ENCODE measurements around the gene M1AP.

GRCh38 chr2:74582184-74582583, 65.9 kb downstream of the M1AP start:
- TF ChIP-seq SIN3A (IDR thresholded peaks at IDR 0.05; ENCODE audit: borderline replicate concordance, insufficient read depth, low read length) (no peak), POLR2AphosphoS5 (IDR thresholded peaks at IDR 0.05; ENCODE audit: low read depth, low read length) (no peak), TAF1 (IDR thresholded peaks at IDR 0.05; ENCODE audit: borderline replicate concordance, insufficient read depth, low read length) (no peak), FOXP2 (optimal IDR thresholded peaks at IDR 0.05; ENCODE audit: borderline replicate concordance, extremely low read depth, extremely low read length, insufficient read depth) (no peak)
- TF ChIP-seq, protein P1, sequence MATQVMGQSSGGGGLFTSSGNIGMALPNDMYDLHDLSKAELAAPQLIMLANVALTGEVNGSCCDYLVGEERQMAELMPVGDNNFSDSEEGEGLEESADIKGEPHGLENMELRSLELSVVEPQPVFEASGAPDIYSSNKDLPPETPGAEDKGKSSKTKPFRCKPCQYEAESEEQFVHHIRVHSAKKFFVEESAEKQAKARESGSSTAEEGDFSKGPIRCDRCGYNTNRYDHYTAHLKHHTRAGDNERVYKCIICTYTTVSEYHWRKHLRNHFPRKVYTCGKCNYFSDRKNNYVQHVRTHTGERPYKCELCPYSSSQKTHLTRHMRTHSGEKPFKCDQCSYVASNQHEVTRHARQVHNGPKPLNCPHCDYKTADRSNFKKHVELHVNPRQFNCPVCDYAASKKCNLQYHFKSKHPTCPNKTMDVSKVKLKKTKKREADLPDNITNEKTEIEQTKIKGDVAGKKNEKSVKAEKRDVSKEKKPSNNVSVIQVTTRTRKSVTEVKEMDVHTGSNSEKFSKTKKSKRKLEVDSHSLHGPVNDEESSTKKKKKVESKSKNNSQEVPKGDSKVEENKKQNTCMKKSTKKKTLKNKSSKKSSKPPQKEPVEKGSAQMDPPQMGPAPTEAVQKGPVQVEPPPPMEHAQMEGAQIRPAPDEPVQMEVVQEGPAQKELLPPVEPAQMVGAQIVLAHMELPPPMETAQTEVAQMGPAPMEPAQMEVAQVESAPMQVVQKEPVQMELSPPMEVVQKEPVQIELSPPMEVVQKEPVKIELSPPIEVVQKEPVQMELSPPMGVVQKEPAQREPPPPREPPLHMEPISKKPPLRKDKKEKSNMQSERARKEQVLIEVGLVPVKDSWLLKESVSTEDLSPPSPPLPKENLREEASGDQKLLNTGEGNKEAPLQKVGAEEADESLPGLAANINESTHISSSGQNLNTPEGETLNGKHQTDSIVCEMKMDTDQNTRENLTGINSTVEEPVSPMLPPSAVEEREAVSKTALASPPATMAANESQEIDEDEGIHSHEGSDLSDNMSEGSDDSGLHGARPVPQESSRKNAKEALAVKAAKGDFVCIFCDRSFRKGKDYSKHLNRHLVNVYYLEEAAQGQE (IDR thresholded peaks at IDR 0.05; ENCODE audit: insufficient read depth in 1 of 2, low read depth in 2 of 2, low read length in 2 of 2), result no peak
